ENCODE measurements around the gene ZNF672. TPM values are rescaled to one million over a fixed set of nuclear protein-coding genes. Genes with fewer than 3 reads are reported as not detected.
A peak's percentile ranks its signal among the peaks of the same experiment; 100 is the strongest.

ZNF672 gene
- total and polyA plus RNA-seq, 4 experiments from 2014 or later: 12.4 to 42.8 (median 34.5) TPM

GRCh38 chr1:248807067-248807737, 30.8 kb upstream of the ZNF672 start:
- Histone ChIP-seq H3K27ac (ENCODE audit: low read depth, low read length) (no peak overlapping the region), H3K36me3 (ENCODE audit: insufficient read depth, low read length) (peaks cover under 1% of the 10 kb centered on the region), H3K4me3 (ENCODE audit: low read length in 2 of 2) (no peak overlapping the region), H3K27me3 (ENCODE audit: insufficient read depth, low read length) (no peaks in the 10 kb centered on the region), H3K9me3 (ENCODE audit: control insufficient read depth in 1 of 2, low read length in 2 of 2) (no peaks in the 10 kb centered on the region), H3K4me1 (ENCODE audit: insufficient read depth, low read length) (no peaks in the 10 kb centered on the region)
- peaks cover 0 to 1% (median 0%) of the 10 kb centered on the region in 8 donors for H3K9me3 Mint-ChIP-seq
- H3K36me3 Mint-ChIP-seq: peaks cover 0 to 10% of the 10 kb centered on the region in 2 donors
- H3K27me3 Mint-ChIP-seq: peaks cover 7 to 8% of the 10 kb centered on the region in 2 donors
- H3K4me3 Mint-ChIP-seq: no peak overlapping the region
- CTCF ChIA-PET (ENCODE audit: partially characterized antibody): interaction anchor here (0.7 to 1.8 kb wide), 5 partner anchors 11 to 377 kb away, joined by 3 to 12 read pairs (median 4); no protein-coding TSS in a partner anchor
- DNase-seq: peak in 4 of 5 donors; percentile 35 to 48 (median 42)
- peak overlapping the region in 2 of 7 donors; percentile 4 to 73 for H3K27ac Mint-ChIP-seq
- intact Hi-C loops (cut with micrococcal nuclease): loop anchor here (1.0 to 5.0 kb wide), 3 partner anchors 185 to 1125 kb away; no protein-coding TSS in a partner anchor
- H3K4me1 Mint-ChIP-seq: peaks cover 0 to 6% (median 3%) of the 10 kb centered on the region in 4 donors
- POLR2A ChIA-PET (ENCODE audit: partially characterized antibody): no interaction called here

GRCh38 chr1:248808876-248809275, 29.1 kb upstream of the ZNF672 start:
- peaks cover 1 to 6% (median 3%) of the 10 kb centered on the region in 4 donors for H3K4me1 Mint-ChIP-seq

DNA sequence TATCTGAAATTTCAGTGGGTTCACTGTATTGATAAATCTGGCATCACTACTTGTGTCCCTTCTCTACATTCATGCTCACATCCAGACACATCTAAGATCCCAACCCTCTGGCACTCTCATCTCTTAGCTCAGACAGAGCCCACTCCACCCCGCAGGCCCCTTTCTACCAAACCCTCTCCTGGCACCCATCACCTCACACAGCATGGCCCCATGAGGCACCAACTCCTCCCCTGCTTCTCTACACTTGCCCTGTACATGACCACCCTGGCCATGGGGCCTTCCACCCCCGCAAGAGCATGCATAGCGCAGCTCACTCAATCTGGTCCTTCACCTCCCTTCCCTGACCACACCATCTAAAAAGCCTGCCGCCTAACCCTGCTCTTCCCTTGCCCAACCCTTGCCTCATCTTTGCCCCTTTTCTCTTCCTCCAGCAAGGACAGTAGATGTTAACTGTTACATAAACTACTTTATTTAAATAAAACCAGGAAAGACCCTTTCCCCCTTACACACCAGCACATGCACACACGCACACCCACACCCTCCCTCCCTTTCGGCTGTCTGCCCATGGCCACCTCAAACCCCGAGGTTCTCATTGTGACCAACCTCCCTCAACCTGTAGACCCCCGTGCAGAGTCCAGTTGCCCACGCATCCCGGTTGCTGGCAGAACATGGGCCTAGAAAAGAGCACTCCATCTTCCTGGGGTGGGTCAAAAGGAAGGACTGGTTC, 27.9 kb upstream of the ZNF672 start:
- Histone ChIP-seq H3K27me3 (ENCODE audit: insufficient read depth, low read length) (no peaks in the 10 kb centered on the region), H3K36me3 (ENCODE audit: insufficient read depth, low read length) (peaks cover 29% of the 10 kb centered on the region), H3K4me3 (ENCODE audit: low read length in 2 of 2) (no peak overlapping the region), H3K9me3 (ENCODE audit: control insufficient read depth in 1 of 2, low read length in 2 of 2) (no peaks in the 10 kb centered on the region), H3K27ac (ENCODE audit: low read depth, low read length) (no peak overlapping the region), H3K4me1 (ENCODE audit: insufficient read depth, low read length) (no peaks in the 10 kb centered on the region)
- CTCF ChIA-PET (ENCODE audit: partially characterized antibody): interaction anchor here (1.4 kb wide), 1 partner anchor 187 kb away, joined by 3 read pairs; no protein-coding TSS in a partner anchor
- intact Hi-C loops (cut with micrococcal nuclease): loop anchor here (5.0 kb wide), 1 partner anchor 1128 kb away; no protein-coding TSS in a partner anchor
- DNase-seq: no peak
- Mint-ChIP-seq H3K4me1 (peaks cover 0 to 7% (median 3%) of the 10 kb centered on the region in 4 donors), H3K36me3 (peaks cover 24 to 36% of the 10 kb centered on the region in 2 donors), H3K4me3 (no peak overlapping the region), H3K27me3 (peaks cover 0 to 3% of the 10 kb centered on the region in 2 donors), H3K9me3 (peaks cover 0 to 1% (median 0%) of the 10 kb centered on the region in 8 donors), H3K27ac (peak overlapping the region in 5 of 7 donors; percentile 12 to 86 (median 54))
- POLR2A ChIA-PET (ENCODE audit: partially characterized antibody): no interaction called here

More at GRCh38 chr1:248808876-248809275, 29.1 kb upstream of the ZNF672 start:
- CTCF ChIA-PET (ENCODE audit: partially characterized antibody): no interaction called here
- intact Hi-C loops (cut with micrococcal nuclease): loop anchor here (5.0 kb wide), 1 partner anchor 1127 kb away; no protein-coding TSS in a partner anchor
- Histone ChIP-seq H3K27ac (ENCODE audit: low read depth, low read length) (no peak overlapping the region), H3K9me3 (ENCODE audit: control insufficient read depth in 1 of 2, low read length in 2 of 2) (no peaks in the 10 kb centered on the region), H3K4me1 (ENCODE audit: insufficient read depth, low read length) (no peaks in the 10 kb centered on the region), H3K36me3 (ENCODE audit: insufficient read depth, low read length) (peaks cover 16% of the 10 kb centered on the region), H3K4me3 (ENCODE audit: low read length in 2 of 2) (no peak overlapping the region), H3K27me3 (ENCODE audit: insufficient read depth, low read length) (no peaks in the 10 kb centered on the region)
- no peak for DNase-seq
- peaks cover 16 to 26% of the 10 kb centered on the region in 2 donors for H3K36me3 Mint-ChIP-seq
- peak overlapping the region in 2 of 7 donors; percentile 22 to 73 for H3K27ac Mint-ChIP-seq
- POLR2A ChIA-PET (ENCODE audit: partially characterized antibody): no interaction called here
- no peak overlapping the region for H3K4me3 Mint-ChIP-seq
- peaks cover 0 to 1% (median 0%) of the 10 kb centered on the region in 8 donors for H3K9me3 Mint-ChIP-seq
- peaks cover 3% of the 10 kb centered on the region in 2 donors for H3K27me3 Mint-ChIP-seq

DNA sequence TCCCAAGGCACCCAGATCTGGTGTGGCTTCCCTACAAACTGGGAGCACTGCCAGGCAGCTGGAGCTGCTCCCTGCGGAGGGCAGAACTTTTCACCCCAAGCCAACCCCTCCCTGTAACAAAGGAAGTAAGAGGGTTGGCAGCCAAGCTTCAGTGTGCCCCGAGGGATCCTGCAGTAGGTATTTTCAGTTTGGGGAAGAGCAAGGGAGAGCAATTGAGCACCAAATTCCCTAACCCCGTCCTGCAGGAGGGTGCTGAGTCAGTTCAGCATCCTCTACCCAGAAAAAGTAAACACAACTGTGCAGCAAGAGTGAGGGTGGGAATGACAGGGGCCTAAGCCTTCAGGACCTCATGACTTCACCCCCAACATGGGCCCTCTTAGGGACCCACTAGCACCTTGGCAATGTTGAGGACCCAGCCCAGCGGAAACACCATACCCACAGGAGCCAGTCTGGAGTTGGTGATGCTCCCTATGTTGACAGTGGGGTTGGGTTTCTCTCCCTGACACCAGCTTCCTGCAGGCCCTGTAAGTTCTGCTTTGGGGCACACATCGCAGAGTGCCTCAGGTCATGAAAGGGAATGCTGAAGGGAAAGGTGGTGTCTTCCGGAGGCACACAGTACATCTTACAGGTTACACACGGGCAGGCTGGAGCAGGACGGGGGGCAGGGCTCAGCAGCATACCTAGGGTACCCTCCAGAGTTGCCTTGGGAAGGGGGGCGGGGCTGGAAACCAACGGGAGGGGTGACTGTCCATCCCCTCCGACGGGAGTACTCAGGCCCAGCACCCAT, 27.1 kb upstream of the ZNF672 start:
- Mint-ChIP-seq H3K4me1 (peaks cover under 1 to 13% (median 6%) of the 10 kb centered on the region in 4 donors), H3K27ac (peak overlapping the region in 1 of 7 donors; percentile 79), H3K27me3 (no peaks in the 10 kb centered on the region), H3K4me3 (no peak overlapping the region), H3K36me3 (peaks cover 30 to 42% of the 10 kb centered on the region in 2 donors), H3K9me3 (peaks cover 0 to 1% (median 0%) of the 10 kb centered on the region in 8 donors)
- no peak for DNase-seq
- Histone ChIP-seq H3K36me3 (ENCODE audit: insufficient read depth, low read length) (peaks cover 31% of the 10 kb centered on the region), H3K27ac (ENCODE audit: low read depth, low read length) (no peak overlapping the region), H3K4me1 (ENCODE audit: insufficient read depth, low read length) (peaks cover 5% of the 10 kb centered on the region), H3K9me3 (ENCODE audit: control insufficient read depth in 1 of 2, low read length in 2 of 2) (no peaks in the 10 kb centered on the region), H3K4me3 (ENCODE audit: low read length in 2 of 2) (no peak overlapping the region), H3K27me3 (ENCODE audit: insufficient read depth, low read length) (no peaks in the 10 kb centered on the region)
- POLR2A ChIA-PET (ENCODE audit: partially characterized antibody): no interaction called here
- CTCF ChIA-PET (ENCODE audit: partially characterized antibody): interaction anchor here (1.4 kb wide), 1 partner anchor 188 kb away, joined by 3 read pairs; no protein-coding TSS in a partner anchor
- intact Hi-C loops (cut with micrococcal nuclease): no loop called here

GRCh38 chr1:248811514-248812490, 26.2 kb upstream of the ZNF672 start:
- Mint-ChIP-seq H3K4me1 (peaks cover 9 to 22% (median 14%) of the 10 kb centered on the region in 4 donors), H3K4me3 (no peak overlapping the region), H3K27me3 (no peaks in the 10 kb centered on the region), H3K36me3 (peaks cover 37 to 51% of the 10 kb centered on the region in 2 donors), H3K27ac (peak overlapping the region in 2 of 7 donors; percentile 31 to 79), H3K9me3 (peaks cover 0 to 1% (median 0%) of the 10 kb centered on the region in 8 donors)
- Histone ChIP-seq H3K36me3 (ENCODE audit: insufficient read depth, low read length) (peaks cover 33% of the 10 kb centered on the region), H3K4me1 (ENCODE audit: insufficient read depth, low read length) (peaks cover 14% of the 10 kb centered on the region), H3K27ac (ENCODE audit: low read depth, low read length) (no peak overlapping the region), H3K27me3 (ENCODE audit: insufficient read depth, low read length) (no peaks in the 10 kb centered on the region), H3K4me3 (ENCODE audit: low read length in 2 of 2) (no peak overlapping the region), H3K9me3 (ENCODE audit: control insufficient read depth in 1 of 2, low read length in 2 of 2) (no peaks in the 10 kb centered on the region)
- POLR2A ChIA-PET (ENCODE audit: partially characterized antibody): interaction anchor here (0.6 kb wide), 1 partner anchor 62 kb away, joined by 3 read pairs; no protein-coding TSS in a partner anchor
- CTCF ChIA-PET (ENCODE audit: partially characterized antibody): no interaction called here
- intact Hi-C loops (cut with micrococcal nuclease): no loop called here
- DNase-seq: no peak

DNA sequence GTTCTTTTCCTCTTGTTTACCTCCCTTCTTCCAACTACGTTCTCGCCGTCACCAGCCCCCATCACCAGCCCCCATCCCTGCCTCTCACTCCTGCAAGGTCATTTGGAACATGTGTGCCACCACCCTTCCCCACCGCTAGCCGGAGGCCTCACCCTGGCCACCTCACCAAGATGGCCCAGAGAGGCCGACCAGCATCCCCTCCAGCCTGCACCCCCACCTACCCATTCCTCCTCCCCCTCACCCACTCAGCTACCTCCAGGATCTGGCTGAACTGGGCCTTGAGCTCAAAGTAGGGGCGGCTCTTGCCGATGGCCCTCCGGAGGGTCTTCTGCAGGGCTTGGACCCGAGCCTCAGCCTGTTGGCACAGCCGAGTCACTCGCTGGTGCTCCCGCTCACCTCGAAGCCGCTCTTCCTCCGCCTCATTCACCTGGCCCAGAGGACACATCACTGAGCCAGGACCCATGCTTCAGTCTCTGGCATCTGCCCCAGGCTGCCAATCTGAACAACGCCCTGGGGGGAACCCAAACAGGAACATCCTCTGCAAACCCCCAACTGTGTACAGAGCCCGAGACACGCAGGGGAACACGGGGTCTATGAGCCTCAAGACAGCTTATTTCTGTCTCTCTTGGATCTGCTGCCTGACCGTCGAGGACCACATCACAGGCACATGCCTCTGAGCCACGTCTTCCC, 25.1 kb upstream of the ZNF672 start:
- Mint-ChIP-seq H3K27me3 (no peaks in the 10 kb centered on the region), H3K27ac (peak overlapping the region in 1 of 7 donors; percentile 24), H3K36me3 (peaks cover 37 to 56% of the 10 kb centered on the region in 2 donors), H3K4me1 (peaks cover 15 to 33% (median 20%) of the 10 kb centered on the region in 4 donors), H3K9me3 (peaks cover 0 to 1% (median 0%) of the 10 kb centered on the region in 8 donors), H3K4me3 (no peak overlapping the region)
- intact Hi-C loops (cut with micrococcal nuclease): no loop called here
- H3K27ac ChIP-seq (ENCODE audit: low read depth, low read length): no peak overlapping the region
- no peaks in the 10 kb centered on the region for H3K27me3 ChIP-seq (ENCODE audit: insufficient read depth, low read length)
- no peak overlapping the region for H3K4me3 ChIP-seq (ENCODE audit: low read length in 2 of 2)
- H3K36me3 ChIP-seq (ENCODE audit: insufficient read depth, low read length): peaks cover 33% of the 10 kb centered on the region
- H3K9me3 ChIP-seq (ENCODE audit: control insufficient read depth in 1 of 2, low read length in 2 of 2): no peaks in the 10 kb centered on the region
- no peak for DNase-seq
- ChIA-PET POLR2A (ENCODE audit: partially characterized antibody) (no interaction called here), CTCF (ENCODE audit: partially characterized antibody) (no interaction called here)
- peaks cover 21% of the 10 kb centered on the region for H3K4me1 ChIP-seq (ENCODE audit: insufficient read depth, low read length)
